SK-N-SH (cell line): ENCODE results near the gene CASKIN2. TPM values are rescaled to one million over a fixed set of nuclear protein-coding genes. Genes with fewer than 3 reads are reported as not detected.

Source experiments
- CTCF ChIA-PET: fragments of 300-600, 350-600 bp; formaldehyde crosslinking; extraction: SDS; loops from one replicate; lab custom pipeline; 2021; lab: Yijun Ruan, JAX
- POLR2A ChIA-PET: fragments of 350-600 bp; sonication (Branson Sonifier 250); formaldehyde crosslinking; extraction: SDS; loops from one replicate; lab custom pipeline; 2020; ENCODE audit warnings: antibody characterized with exemption, inconsistent platforms; lab: Yijun Ruan, JAX
- DNase-seq: peaks from one replicate; pipeline ENCODE4 v3.0.0; 2012
- H2AFZ ChIP-seq: fragments of 200-600 bp; sonication (generic); 2 replicates; pipeline ENCODE4 v1.8.1; 2016; ENCODE audit warnings: antibody characterized with exemption, mild to moderate bottlenecking, low read depth
- H3F3A ChIP-seq: fragments of 200-600 bp; sonication (generic); replicated peaks from 2 replicates; pipeline ENCODE3; 2016; ENCODE audit warnings: antibody characterized with exemption, mild to moderate bottlenecking; ENCODE audit not compliant: insufficient read depth
- H3K27ac ChIP-seq, 2 experiments: fragments of 200-500 bp in 1 of 2; fragments of 200-600 bp in 1 of 2; sonication (Bioruptor generic) in 1 of 2; sonication (generic), shearing (Covaris generic) in 1 of 2; 2 replicates each; pipeline versions ENCODE4 v1.5.1 to v1.6.1; 2014 to 2016; ENCODE audit warnings: low read depth in 2 of 2, inconsistent platforms in 1 of 2, low read length in 1 of 2, mild to moderate bottlenecking in 1 of 2, mixed read lengths in 1 of 2
- H3K27me3 ChIP-seq: fragments of 200-600 bp; sonication (generic), shearing (Covaris generic); 2 replicates; pipeline ENCODE4 v1.6.1; 2016; ENCODE audit warnings: mixed run types; ENCODE audit not compliant: insufficient read depth
- H3K36me3 ChIP-seq, 2 experiments: fragments of 200-500 bp in 1 of 2; fragments of 200-600 bp in 1 of 2; sonication (Bioruptor generic) in 1 of 2; sonication (generic) in 1 of 2; replicated peaks in 1 of 2; 2 replicates each; pipeline versions ENCODE3 to v1.5.1; 2014 to 2016; ENCODE audit warnings: low read length in 1 of 2, mild to moderate bottlenecking in 1 of 2; ENCODE audit not compliant: insufficient read depth in 2 of 2, control insufficient read depth in 1 of 2
- H3K4me1 ChIP-seq, 2 experiments: fragments of 200-500 bp in 1 of 2; fragments of 200-600 bp in 1 of 2; sonication (Bioruptor generic) in 1 of 2; sonication (generic), shearing (Covaris generic) in 1 of 2; 2 replicates each; pipeline versions ENCODE4 v1.5.1 to v1.6.1; 2014 to 2016; ENCODE audit warnings: low read depth in 1 of 2, low read length in 1 of 2, mixed run types in 1 of 2; ENCODE audit not compliant: insufficient read depth in 2 of 2, control insufficient read depth in 1 of 2
- H3K4me2 ChIP-seq: fragments of 200-600 bp; sonication (generic), shearing (Covaris generic); 2 replicates; pipeline ENCODE4 v1.6.1; 2017; ENCODE audit warnings: mixed run types
- H3K4me3 ChIP-seq, 2 experiments: fragments of 200-500 bp in 1 of 2; fragments of 200-600 bp in 1 of 2; sonication (Bioruptor generic) in 1 of 2; sonication (generic), shearing (Covaris generic) in 1 of 2; 2 replicates each; pipeline versions ENCODE4 v1.5.1 to v1.8.1; 2014 to 2016; ENCODE audit warnings: low read depth in 2 of 2, inconsistent platforms in 1 of 2, low read length in 1 of 2, mild to moderate bottlenecking in 1 of 2, mixed read lengths in 1 of 2, moderate library complexity in 1 of 2
- H3K79me2 ChIP-seq: fragments of 200-600 bp; sonication (generic); 2 replicates; pipeline ENCODE4 v1.8.1; 2017; ENCODE audit warnings: mild to moderate bottlenecking; ENCODE audit not compliant: insufficient read depth
- H3K9ac ChIP-seq: fragments of 200-600 bp; sonication (generic); 2 replicates; pipeline ENCODE4 v1.6.1; 2017; ENCODE audit warnings: mixed run types
- H3K9me2 ChIP-seq: fragments of 200-600 bp; sonication (generic); 2 replicates; pipeline ENCODE4 v1.6.1; 2017; ENCODE audit warnings: mixed run types
- H3K9me3 ChIP-seq: fragments of 200-600 bp; sonication (generic); 2 replicates; pipeline ENCODE4 v1.6.1; 2017; ENCODE audit warnings: mixed run types, mild to moderate bottlenecking, moderate library complexity
- H4K20me1 ChIP-seq: fragments of 200-600 bp; sonication (generic); 2 replicates; pipeline ENCODE4 v1.6.1; 2017; ENCODE audit warnings: mild to moderate bottlenecking, mixed run types; ENCODE audit not compliant: insufficient read depth
- CHD2 ChIP-seq: fragments of 150-350 bp; IDR thresholded peaks from 2 replicates; pipeline ENCODE4 v1.6.1; 2018; ENCODE audit warnings: low read length; ENCODE audit not compliant: partially characterized antibody
- CTCF ChIP-seq: fragments of 200-600 bp; sonication (generic); IDR thresholded peaks from 2 replicates; pipeline ENCODE4 v1.6.1; 2017; ENCODE audit warnings: antibody characterized with exemption, mild to moderate bottlenecking, moderate library complexity
- ELF1 ChIP-seq: IDR thresholded peaks from 2 replicates; pipeline ENCODE4 v1.4.0; 2012
- FOXJ3 ChIP-seq: sonication (generic); formaldehyde crosslinking; IDR thresholded peaks from 2 replicates; pipeline ENCODE4 v1.5.1; 2020; ENCODE audit warnings: mild to moderate bottlenecking, missing genetic modification reagents
- GATA2 ChIP-seq: sonication (generic); formaldehyde crosslinking; IDR thresholded peaks from 2 replicates; pipeline ENCODE4 v1.5.0; 2020; ENCODE audit warnings: mild to moderate bottlenecking, missing genetic modification reagents
- NFIC ChIP-seq: IDR thresholded peaks from 2 replicates; pipeline ENCODE4 v1.4.0; 2012; ENCODE audit warnings: borderline replicate concordance
- NRF1 ChIP-seq: IDR thresholded peaks from 2 replicates; pipeline ENCODE4 v1.6.1; 2012; ENCODE audit warnings: low read depth, mild to moderate bottlenecking, low read length
- RAD21 ChIP-seq: IDR thresholded peaks from 2 replicates; pipeline ENCODE4 v1.6.1; 2012; ENCODE audit warnings: mild to moderate bottlenecking, low read length
- RCOR1 ChIP-seq: fragments of 150-350 bp; IDR thresholded peaks from 2 replicates; pipeline ENCODE4 v1.6.1; 2017; ENCODE audit warnings: antibody characterized with exemption, low read length
- TEAD4 ChIP-seq: IDR thresholded peaks from 2 replicates; pipeline ENCODE4 v1.4.0; 2012; ENCODE audit warnings: mild to moderate bottlenecking, borderline replicate concordance; ENCODE audit not compliant: insufficient read depth
- WGBS: methylation state at CpG from one replicate; pipeline ENCODE4 v1.1.6; 2017; ENCODE audit warnings: low lambda C conversion rate; 5-methylcytosine and 5-hydroxymethylcytosine counted together
- polyA plus RNA-seq, 3 experiments: library from polyadenylated mRNA; depleted of rRNA; stranded (reverse); fragments of >200 nt; gene quantifications; 2 replicates each; pipeline ENCODE4 v1.2.3, GENCODE V29; 2012

CASKIN2 gene
- polyA plus RNA-seq, 1 of the 3 experiments (the other 2 are of a cell fraction), result 6.5 TPM

- no peaks in the 10 kb centered on the region for H3K79me2 ChIP-seq
- TF ChIP-seq FOXJ3 (CRISPR knock-in tag), result no peak
- no peak for TF ChIP-seq CTCF
- TF ChIP-seq NRF1, result no peak
- no peak for TF ChIP-seq ELF1
- TF ChIP-seq TEAD4, result no peak
- TF ChIP-seq GATA2, result no peak
- no peak for TF ChIP-seq RAD21
- TF ChIP-seq CHD2, result no peak
- CTCF ChIA-PET, result interaction anchor here (1.1 to 4.4 kb wide), 3 partner anchors 8 to 169 kb away, joined by 3 to 27 read pairs (median 3); partner anchors contain the start of gene TSEN54
- 100% methylated on average over 3 of the region's 11 CpGs for WGBS
- peak; percentile 45 for DNase-seq
- H2AFZ ChIP-seq, result no peak overlapping the region
- peaks cover 10 to 90% of the 10 kb centered on the region in 2 experiments for H3K36me3 ChIP-seq
- H3K27ac ChIP-seq, result no peak overlapping the region
- H3K9ac ChIP-seq, result no peak overlapping the region
- H3K9me3 ChIP-seq, result no peaks in the 10 kb centered on the region
- H4K20me1 ChIP-seq, result no peaks in the 10 kb centered on the region
- no peak overlapping the region for H3K4me2 ChIP-seq
- H3K27me3 ChIP-seq, result no peaks in the 10 kb centered on the region
- POLR2A ChIA-PET, result no interaction called here
- H3K9me2 ChIP-seq, result no peaks in the 10 kb centered on the region
- peaks cover 4% of the 10 kb centered on the region for H3F3A ChIP-seq
- no peak overlapping the region for H3K4me3 ChIP-seq
- H3K4me1 ChIP-seq, result no peaks in the 10 kb centered on the region
Measured at GRCh38 chr17:75496005-75496404, 19.3 kb downstream of the CASKIN2 start.

GRCh38 chr17:75494326-75494877 is 20.9 kb downstream of the CASKIN2 start:
- H3K9ac ChIP-seq, result no peak overlapping the region
- H2AFZ ChIP-seq, result no peak overlapping the region
- no peaks in the 10 kb centered on the region for H4K20me1 ChIP-seq
- no peaks in the 10 kb centered on the region for H3K27me3 ChIP-seq
- H3K4me1 ChIP-seq, result no peaks in the 10 kb centered on the region
- no peaks in the 10 kb centered on the region for H3K9me2 ChIP-seq
- WGBS, result 94% methylated on average over 14 of the region's 14 CpGs
- no peak overlapping the region for H3K4me3 ChIP-seq
- no peak for TF ChIP-seq RAD21
- TF ChIP-seq FOXJ3 (CRISPR knock-in tag), result no peak
- no peak for TF ChIP-seq NFIC
- no peak for TF ChIP-seq RCOR1
- H3K4me2 ChIP-seq, result no peak overlapping the region
- CTCF ChIA-PET, result interaction anchor here (1.1 to 4.4 kb wide), 4 partner anchors 9 to 367 kb away, joined by 3 to 27 read pairs (median 5); no protein-coding TSS in a partner anchor
- H3K9me3 ChIP-seq, result no peaks in the 10 kb centered on the region
- peaks cover under 1 to 84% of the 10 kb centered on the region in 2 experiments for H3K36me3 ChIP-seq
- peaks cover 4% of the 10 kb centered on the region for H3F3A ChIP-seq
- no peak overlapping the region for H3K27ac ChIP-seq
- DNase-seq, result no peak
- POLR2A ChIA-PET, result interaction anchor here (1.0 kb wide), 1 partner anchor 9 kb away, joined by 3 read pairs; no protein-coding TSS in a partner anchor
- H3K79me2 ChIP-seq, result no peaks in the 10 kb centered on the region
